ENCODE data around the gene SCNN1B. TPM values are rescaled to one million over a fixed set of nuclear protein-coding genes. Genes with fewer than 3 reads are reported as not detected.

SCNN1B gene
- total RNA-seq, 1 donor from 2014 or later, result 0.34 TPM

DNA sequence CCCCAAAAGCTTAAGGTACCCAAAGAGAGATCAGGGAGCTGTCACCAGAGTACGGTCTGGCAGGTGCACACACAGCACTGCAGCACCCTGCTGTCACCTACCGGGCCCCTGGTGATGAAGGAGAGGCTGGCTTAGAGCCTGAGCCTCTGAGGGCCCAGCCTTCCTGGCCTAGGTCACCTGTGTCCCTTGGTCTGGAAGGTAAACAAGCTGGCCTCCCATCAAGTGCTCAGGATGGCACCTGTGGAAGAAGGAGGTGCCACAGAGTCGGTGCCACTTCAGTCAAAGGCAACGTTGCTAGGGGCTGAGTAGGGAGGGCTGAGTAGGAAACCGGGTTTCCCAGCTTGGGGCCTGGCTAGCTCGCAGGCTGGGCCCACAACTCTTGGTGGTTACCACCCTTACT is 80.2 kb downstream of the SCNN1B start:
- H3K27ac Mint-ChIP-seq (ENCODE audit: unreplicated experiment), result no peak overlapping the region
- H3K27me3 Mint-ChIP-seq (ENCODE audit: unreplicated experiment), result no peaks in the 10 kb centered on the region
- no peaks in the 10 kb centered on the region for H3K36me3 Mint-ChIP-seq (ENCODE audit: unreplicated experiment)
- DNase-seq, result no peak
- TF ChIP-seq, protein P1, sequence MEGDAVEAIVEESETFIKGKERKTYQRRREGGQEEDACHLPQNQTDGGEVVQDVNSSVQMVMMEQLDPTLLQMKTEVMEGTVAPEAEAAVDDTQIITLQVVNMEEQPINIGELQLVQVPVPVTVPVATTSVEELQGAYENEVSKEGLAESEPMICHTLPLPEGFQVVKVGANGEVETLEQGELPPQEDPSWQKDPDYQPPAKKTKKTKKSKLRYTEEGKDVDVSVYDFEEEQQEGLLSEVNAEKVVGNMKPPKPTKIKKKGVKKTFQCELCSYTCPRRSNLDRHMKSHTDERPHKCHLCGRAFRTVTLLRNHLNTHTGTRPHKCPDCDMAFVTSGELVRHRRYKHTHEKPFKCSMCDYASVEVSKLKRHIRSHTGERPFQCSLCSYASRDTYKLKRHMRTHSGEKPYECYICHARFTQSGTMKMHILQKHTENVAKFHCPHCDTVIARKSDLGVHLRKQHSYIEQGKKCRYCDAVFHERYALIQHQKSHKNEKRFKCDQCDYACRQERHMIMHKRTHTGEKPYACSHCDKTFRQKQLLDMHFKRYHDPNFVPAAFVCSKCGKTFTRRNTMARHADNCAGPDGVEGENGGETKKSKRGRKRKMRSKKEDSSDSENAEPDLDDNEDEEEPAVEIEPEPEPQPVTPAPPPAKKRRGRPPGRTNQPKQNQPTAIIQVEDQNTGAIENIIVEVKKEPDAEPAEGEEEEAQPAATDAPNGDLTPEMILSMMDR (IDR thresholded peaks at IDR 0.05; ENCODE audit: partially characterized antibody, unreplicated experiment), result no peak
- H3K9me3 Mint-ChIP-seq (ENCODE audit: unreplicated experiment), result peaks cover 2% of the 10 kb centered on the region
- no peak overlapping the region for H3K4me3 Mint-ChIP-seq (ENCODE audit: unreplicated experiment)
- H3K4me1 Mint-ChIP-seq (ENCODE audit: low read depth, unreplicated experiment), result no peaks in the 10 kb centered on the region

DNA sequence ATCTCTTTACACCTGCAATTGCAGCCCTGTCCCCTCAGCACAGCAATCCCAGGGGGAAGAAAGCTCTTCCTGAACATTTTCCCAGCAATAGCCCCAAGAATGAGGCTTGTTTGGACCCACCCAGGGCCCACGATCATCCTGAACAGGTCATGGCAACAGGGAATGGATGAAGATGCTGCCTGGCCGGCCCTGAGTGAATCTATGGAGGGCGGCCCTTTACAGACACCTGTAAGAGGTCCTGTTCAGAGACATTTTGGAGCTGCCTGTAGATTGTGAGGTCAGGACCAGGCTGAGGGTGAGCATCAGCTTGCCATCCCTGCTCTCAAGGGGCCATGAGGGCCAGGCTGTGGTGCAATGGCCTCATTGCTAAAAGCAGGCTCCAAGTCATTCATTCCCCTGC is 81.8 kb downstream of the SCNN1B start:
- TF ChIP-seq, protein P1 (IDR thresholded peaks at IDR 0.05; ENCODE audit: partially characterized antibody, unreplicated experiment), result no peak
- Mint-ChIP-seq H3K36me3 (ENCODE audit: unreplicated experiment) (peaks cover 2% of the 10 kb centered on the region), H3K27ac (ENCODE audit: unreplicated experiment) (no peak overlapping the region), H3K4me3 (ENCODE audit: unreplicated experiment) (no peak overlapping the region), H3K4me1 (ENCODE audit: low read depth, unreplicated experiment) (no peaks in the 10 kb centered on the region), H3K27me3 (ENCODE audit: unreplicated experiment) (no peaks in the 10 kb centered on the region), H3K9me3 (ENCODE audit: unreplicated experiment) (peaks cover 2% of the 10 kb centered on the region)
- DNase-seq, result no peak

DNA sequence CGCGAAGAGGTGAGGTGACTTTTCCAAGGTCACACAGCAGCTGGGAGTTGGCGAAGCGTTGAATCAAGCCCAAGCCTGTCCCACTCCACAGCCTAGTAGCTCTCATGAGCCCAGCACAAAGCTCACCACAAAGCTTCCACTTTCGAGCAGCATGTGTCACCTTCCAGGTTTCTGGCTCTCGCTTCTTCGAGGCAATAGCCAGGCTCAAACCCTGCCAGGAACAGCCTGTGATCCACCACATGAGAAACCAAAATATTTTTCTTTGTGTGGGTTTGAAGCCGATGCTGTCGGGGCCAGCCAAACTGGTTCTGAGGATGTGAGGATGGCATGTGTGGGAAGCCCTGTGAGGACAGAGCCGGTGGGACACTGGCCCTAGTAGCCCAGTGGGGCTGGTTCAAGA is 82.8 kb downstream of the SCNN1B start:
- no peak overlapping the region for H3K27ac Mint-ChIP-seq (ENCODE audit: unreplicated experiment)
- peaks cover 2% of the 10 kb centered on the region for H3K9me3 Mint-ChIP-seq (ENCODE audit: unreplicated experiment)
- no peaks in the 10 kb centered on the region for H3K4me1 Mint-ChIP-seq (ENCODE audit: low read depth, unreplicated experiment)
- no peak overlapping the region for H3K4me3 Mint-ChIP-seq (ENCODE audit: unreplicated experiment)
- H3K36me3 Mint-ChIP-seq (ENCODE audit: unreplicated experiment), result peaks cover 4% of the 10 kb centered on the region
- TF ChIP-seq, protein P1 (IDR thresholded peaks at IDR 0.05; ENCODE audit: partially characterized antibody, unreplicated experiment), result no peak
- peaks cover 5% of the 10 kb centered on the region for H3K27me3 Mint-ChIP-seq (ENCODE audit: unreplicated experiment)
- DNase-seq, result no peak

DNA sequence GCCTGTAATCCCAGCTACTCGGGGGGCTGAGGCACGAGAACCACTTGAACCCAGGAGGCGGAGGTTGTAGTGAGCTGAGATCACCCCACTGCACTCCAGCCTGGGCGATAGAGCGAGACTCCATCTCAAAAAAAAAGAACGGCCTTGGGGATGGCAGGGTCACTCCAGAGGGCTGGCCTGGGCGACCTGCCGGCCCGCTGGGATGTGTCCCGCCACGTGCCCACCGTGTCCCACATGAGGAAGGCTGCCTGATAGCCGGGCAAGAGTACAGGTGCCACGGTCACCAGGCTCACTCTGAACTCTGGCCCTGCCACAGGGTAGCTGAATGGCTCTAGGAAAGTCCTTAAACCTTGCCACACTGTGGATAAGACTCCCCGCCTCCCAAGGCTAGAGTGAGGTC is 83.3 kb downstream of the SCNN1B start:
- Mint-ChIP-seq H3K36me3 (ENCODE audit: unreplicated experiment) (peaks cover 4% of the 10 kb centered on the region), H3K4me3 (ENCODE audit: unreplicated experiment) (no peak overlapping the region)

DNA sequence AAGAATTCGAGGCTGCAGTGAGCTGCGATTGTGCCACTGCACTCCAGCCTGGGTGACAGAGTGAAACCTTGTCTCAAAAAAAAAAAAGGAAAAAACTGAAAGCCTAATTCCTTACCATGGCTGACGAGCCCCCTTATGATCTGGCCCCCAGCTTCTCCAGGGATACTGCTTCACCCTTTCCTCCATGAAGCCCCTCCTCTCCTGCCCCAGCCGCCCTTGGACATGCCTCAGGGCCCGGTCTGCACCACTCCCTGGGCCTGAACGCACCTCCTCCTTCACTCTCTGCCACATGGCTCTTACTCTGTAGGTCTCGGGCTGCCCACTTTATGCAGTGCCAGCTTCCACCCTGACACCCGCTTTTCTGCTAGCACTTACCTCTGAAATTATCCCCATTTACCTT is 85.6 kb downstream of the SCNN1B start:
- no peak overlapping the region for H3K27ac Mint-ChIP-seq (ENCODE audit: unreplicated experiment)
- no peak overlapping the region for H3K4me3 Mint-ChIP-seq (ENCODE audit: unreplicated experiment)
- H3K27me3 Mint-ChIP-seq (ENCODE audit: unreplicated experiment), result peaks cover 5% of the 10 kb centered on the region
- TF ChIP-seq, protein P1 (IDR thresholded peaks at IDR 0.05; ENCODE audit: partially characterized antibody, unreplicated experiment), result no peak
- peaks cover 2% of the 10 kb centered on the region for H3K9me3 Mint-ChIP-seq (ENCODE audit: unreplicated experiment)
- DNase-seq, result no peak
- peaks cover 4% of the 10 kb centered on the region for H3K36me3 Mint-ChIP-seq (ENCODE audit: unreplicated experiment)
- no peaks in the 10 kb centered on the region for H3K4me1 Mint-ChIP-seq (ENCODE audit: low read depth, unreplicated experiment)

More for the DNA sequence above, 83.3 kb downstream of the SCNN1B start:
- no peaks in the 10 kb centered on the region for H3K4me1 Mint-ChIP-seq (ENCODE audit: low read depth, unreplicated experiment)
- H3K9me3 Mint-ChIP-seq (ENCODE audit: unreplicated experiment), result peaks cover 2% of the 10 kb centered on the region
- TF ChIP-seq, protein P1 (IDR thresholded peaks at IDR 0.05; ENCODE audit: partially characterized antibody, unreplicated experiment), result no peak
- H3K27me3 Mint-ChIP-seq (ENCODE audit: unreplicated experiment), result peaks cover 5% of the 10 kb centered on the region
- H3K27ac Mint-ChIP-seq (ENCODE audit: unreplicated experiment), result no peak overlapping the region
- no peak for DNase-seq
